Right cardiac atrium (tissue), 5 donors: ENCODE data around the gene SLC6A6. TPM values are rescaled to one million over a fixed set of nuclear protein-coding genes. Genes with fewer than 3 reads are reported as not detected.

Source experiments
- ATAC-seq, 2 donors: fragments of 200-7000 bp; cut with Tn5 transposase; one replicate each; pipeline versions ENCODE4 v1.8.0 to v1.9.1; 2020; ENCODE audit warnings: moderate library complexity in 2 of 2, mild to moderate bottlenecking in 1 of 2
- DNase-seq, 3 donors: peaks; one replicate each; pipeline ENCODE4 v3.0.0-alpha.2; 2020
- H3K27ac ChIP-seq: one replicate; pipeline ENCODE4 v1.5.1; 2013; ENCODE audit warnings: mild to moderate bottlenecking, low read length, control low read depth, moderate library complexity
- H3K27me3 ChIP-seq: one replicate; pipeline ENCODE4 v1.6.1; 2013; ENCODE audit not compliant: control insufficient read depth, insufficient read depth
- H3K4me1 ChIP-seq: one replicate; pipeline ENCODE4 v1.6.1; 2013; ENCODE audit warnings: low read length; ENCODE audit not compliant: control insufficient read depth, insufficient read depth
- H3K4me3 ChIP-seq: one replicate; pipeline ENCODE4 v1.5.1; 2013; ENCODE audit warnings: low read length, control low read depth
- H3K9me3 ChIP-seq: one replicate; pipeline ENCODE4 v1.6.1; 2013; ENCODE audit warnings: low read length; ENCODE audit not compliant: control insufficient read depth
- WGBS: extraction: QIAGEN DNeasy Blood & Tissue Kit; methylation state at CpG from one replicate; pipeline ENCODE4 v1.1.7; 2013; 5-methylcytosine and 5-hydroxymethylcytosine counted together
- intact Hi-C, 4 donors: fragments of 100-400 bp; cut with DNase I; formaldehyde crosslinking; loops; one replicate each; pipeline versions ENCODE4 v1.11.0 to v1.14.0; 2022 to 2023
- polyA plus RNA-seq: library from polyadenylated mRNA; stranded (reverse); fragments of 200-250 nt; gene quantifications from one replicate; pipeline ENCODE4 v1.2.3, GENCODE V29; 2013
- total RNA-seq, 4 donors: library from RNA; stranded (reverse); fragmentation: NEBNext Ultra II Directional; extraction: Animal tissue kit (Norgen Biotek cat#: 25700); gene quantifications; one replicate each; pipeline ENCODE4 v1.2.1, GENCODE V29; 2021
- donor health status: healthy with polysubstance abuse.
- donor health status: DM: no; HTN: yes; CAD: no.
- donor health status: DM: no; HTN: no; CAD: no.
- donor health status: DM: no; HTN: yes; CAD: no; lungs with severe emphysema.
- donor health status: DM: yes; HTN: yes; CAD: no.

The SLC6A6 gene
- total and polyA plus RNA-seq, 5 donors = 21.3 to 106 (median 31.6) TPM

DNA sequence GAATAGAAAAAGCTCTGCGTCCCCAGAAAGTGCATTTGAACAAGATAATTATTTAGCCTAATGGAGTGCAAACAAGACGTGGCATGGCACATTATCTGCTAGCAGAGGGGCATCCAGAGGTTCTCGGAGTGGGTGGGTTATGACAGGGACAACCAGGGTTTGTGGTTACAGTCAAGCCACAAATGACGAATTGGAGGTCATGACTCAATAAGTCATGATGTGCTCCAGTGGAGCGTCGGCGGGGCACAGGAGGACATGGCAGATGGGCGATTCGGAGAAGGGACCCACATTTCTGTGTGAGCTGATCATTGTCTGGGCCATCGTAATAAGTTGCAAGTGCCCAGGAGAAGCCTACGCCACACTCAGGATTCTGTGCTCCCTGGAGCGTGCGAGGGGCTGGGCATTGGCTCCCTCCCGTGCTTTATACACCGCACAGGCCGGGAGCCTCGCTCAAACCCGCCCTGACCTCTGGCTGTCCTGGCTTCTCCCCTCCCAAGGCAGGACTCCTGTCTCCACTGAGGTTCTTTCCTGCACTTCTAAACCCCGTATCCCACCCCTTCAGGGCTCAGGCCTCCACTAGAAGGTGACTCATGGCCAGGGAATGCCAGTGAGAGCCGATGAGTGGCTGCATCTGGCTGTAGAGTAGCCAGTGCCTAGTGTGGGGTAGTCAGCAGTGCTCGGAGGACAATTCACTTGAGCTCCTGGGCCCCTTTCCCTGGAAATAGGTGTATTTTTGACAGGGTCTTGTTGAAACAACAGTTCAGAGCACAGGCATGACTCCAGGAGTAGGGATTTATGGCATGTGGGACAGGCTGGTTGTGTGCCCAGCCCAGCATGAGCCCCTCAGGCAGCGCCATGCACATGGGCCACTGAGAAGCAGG is 70.3 kb downstream of the SLC6A6 start:
- ATAC-seq (peak; percentile 14 to 29), DNase-seq (peak in 1 of 3 donors; percentile 49)
- 90% methylated on average over 22 of the region's 22 CpGs for WGBS
- intact Hi-C loops = loop anchor here in 1 of 4 donors (10.0 kb wide), 1 partner anchor 578 kb away; no protein-coding TSS in a partner anchor
- Histone ChIP-seq H3K4me1 (no peaks in the 10 kb centered on the region), H3K4me3 (no peak overlapping the region), H3K27ac (peak overlapping the region; percentile 53), H3K9me3 (no peaks in the 10 kb centered on the region), H3K27me3 (no peaks in the 10 kb centered on the region)

DNA sequence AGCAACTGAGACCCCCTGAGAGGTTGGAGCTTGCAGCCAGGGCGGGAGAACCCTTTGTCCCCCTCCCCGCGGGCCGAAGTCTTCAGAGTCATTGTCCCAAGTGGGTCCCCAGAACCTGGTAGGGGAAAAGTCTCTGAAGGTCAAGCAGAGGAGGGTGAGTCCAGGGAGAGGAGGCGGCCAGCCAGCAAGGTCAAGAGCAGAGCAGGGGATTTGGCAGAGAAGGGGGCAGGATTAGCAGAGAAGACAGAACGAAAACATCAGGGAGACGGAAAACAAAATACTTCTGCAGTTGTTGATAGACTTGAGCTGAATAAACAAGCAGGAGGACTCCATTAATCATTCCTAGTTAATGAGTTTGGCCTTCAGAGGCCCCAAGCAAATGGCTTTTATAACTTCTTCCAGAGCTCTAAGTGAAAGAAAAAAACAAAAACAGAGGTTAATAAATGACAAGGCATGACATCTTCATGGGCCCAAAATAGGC is 71.0 kb downstream of the SLC6A6 start:
- no peaks in the 10 kb centered on the region for H3K4me1 ChIP-seq
- H3K27ac ChIP-seq = peak overlapping the region; percentile 53
- no peaks in the 10 kb centered on the region for H3K27me3 ChIP-seq
- H3K9me3 ChIP-seq = no peaks in the 10 kb centered on the region
- H3K4me3 ChIP-seq = no peak overlapping the region
- no peak for DNase-seq
- ATAC-seq = no peak
- intact Hi-C loops = loop anchor here in 1 of 4 donors (10.0 kb wide), 1 partner anchor 579 kb away; no protein-coding TSS in a partner anchor
- 89% methylated on average over 7 of the region's 7 CpGs for WGBS

GRCh38 chr3:14474363-14475081 is 72.1 kb downstream of the SLC6A6 start:
- Histone ChIP-seq H3K9me3 (no peaks in the 10 kb centered on the region), H3K4me3 (no peak overlapping the region), H3K4me1 (no peaks in the 10 kb centered on the region), H3K27ac (no peak overlapping the region), H3K27me3 (no peaks in the 10 kb centered on the region)
- DNase-seq (peak in 1 of 3 donors; percentile 20), ATAC-seq (no peak)
- intact Hi-C loops = loop anchor here in 1 of 4 donors (10.0 kb wide), 1 partner anchor 580 kb away; no protein-coding TSS in a partner anchor
- WGBS = 98% methylated on average over 13 of the region's 13 CpGs

GRCh38 chr3:14475621-14476020 is 73.2 kb downstream of the SLC6A6 start:
- H3K9me3 ChIP-seq = no peaks in the 10 kb centered on the region
- ATAC-seq (no peak), DNase-seq (no peak)
- WGBS = 72% methylated on average over 7 of the region's 7 CpGs
- H3K4me3 ChIP-seq = no peak overlapping the region
- H3K4me1 ChIP-seq = peaks cover 4% of the 10 kb centered on the region
- intact Hi-C loops = loop anchor here in 1 of 4 donors (10.0 kb wide), 1 partner anchor 581 kb away; no protein-coding TSS in a partner anchor
- no peak overlapping the region for H3K27ac ChIP-seq
- no peaks in the 10 kb centered on the region for H3K27me3 ChIP-seq

DNA sequence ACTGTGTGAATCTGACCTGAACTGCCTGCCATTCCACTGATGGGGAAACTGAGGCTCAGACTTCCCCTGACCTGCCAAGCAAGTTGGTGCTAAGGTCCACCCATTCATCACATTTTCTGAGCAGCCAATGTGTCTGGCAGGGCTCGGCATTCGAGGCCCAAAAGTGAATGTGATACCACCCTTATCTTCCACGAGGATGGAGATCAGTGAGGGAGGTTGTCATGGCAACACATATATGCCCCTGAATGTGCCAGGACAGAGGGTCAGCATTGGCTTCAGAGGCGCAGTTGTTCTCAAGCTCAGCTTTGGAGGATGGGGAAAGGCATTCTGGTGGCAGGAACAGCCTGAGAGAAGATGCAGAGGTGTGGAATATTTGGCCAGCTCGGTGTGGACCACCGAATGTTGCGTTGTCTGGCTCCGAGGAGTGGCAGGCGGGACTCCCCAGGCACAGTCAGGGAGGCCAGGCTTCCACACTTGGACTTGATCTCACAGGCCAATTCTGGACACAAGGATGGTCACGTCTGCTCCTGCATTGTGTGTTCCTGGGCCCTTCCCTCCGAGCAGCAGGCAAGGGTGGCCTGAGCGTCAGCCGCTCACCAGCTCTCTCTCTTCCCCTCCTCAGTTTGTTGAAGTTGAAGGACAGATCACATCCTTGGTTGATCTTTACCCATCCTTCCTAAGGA is 74.3 kb downstream of the SLC6A6 start:
- H3K4me1 ChIP-seq = peaks cover 4% of the 10 kb centered on the region
- intact Hi-C loops = loop anchor here in 1 of 4 donors (10.0 kb wide), 1 partner anchor 582 kb away; no protein-coding TSS in a partner anchor

DNA sequence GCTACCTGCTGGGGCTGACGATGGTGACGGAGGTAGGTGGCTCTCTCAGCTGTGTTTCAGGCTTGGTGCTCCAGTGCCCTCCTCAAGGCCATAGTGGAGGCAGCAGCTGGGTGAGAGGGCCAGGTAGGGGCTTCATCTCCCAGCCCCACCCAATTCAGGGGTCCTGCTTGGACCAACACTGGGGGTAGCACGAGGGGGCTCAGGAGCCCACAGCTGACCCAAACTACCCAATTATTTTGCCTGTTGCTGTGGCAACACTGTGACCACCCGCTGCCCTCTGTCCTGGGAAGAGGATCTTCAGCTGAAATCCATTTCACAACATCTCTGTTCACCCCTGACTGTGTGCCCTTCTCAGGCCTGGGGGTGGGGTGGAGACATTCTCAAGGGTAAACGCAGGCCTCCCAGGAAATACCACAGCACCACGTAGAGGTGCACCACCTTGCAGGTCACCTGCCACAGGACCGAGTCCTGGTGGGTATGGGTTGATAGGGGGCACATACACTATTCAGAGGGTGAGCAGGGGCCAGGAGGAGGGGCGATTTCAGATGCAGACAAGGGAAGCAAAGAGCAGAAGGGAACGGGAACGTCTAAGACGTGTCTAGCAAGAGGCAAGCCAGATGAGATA is 75.0 kb downstream of the SLC6A6 start:
- peaks cover 6% of the 10 kb centered on the region for H3K4me1 ChIP-seq
- ATAC-seq = no peak
- no peaks in the 10 kb centered on the region for H3K9me3 ChIP-seq
- intact Hi-C loops = loop anchor here in 1 of 4 donors (10.0 kb wide), 1 partner anchor 583 kb away; no protein-coding TSS in a partner anchor
- peak in 1 of 3 donors; percentile 14 for DNase-seq
- H3K27me3 ChIP-seq = no peaks in the 10 kb centered on the region
- no peak overlapping the region for H3K4me3 ChIP-seq
- no peak overlapping the region for H3K27ac ChIP-seq
- 91% methylated on average over 11 of the region's 11 CpGs for WGBS

More for the DNA sequence above, 74.3 kb downstream of the SLC6A6 start:
- DNase-seq (no peak), ATAC-seq (no peak)
- Histone ChIP-seq H3K27ac (no peak overlapping the region), H3K4me3 (no peak overlapping the region), H3K27me3 (no peaks in the 10 kb centered on the region), H3K9me3 (no peaks in the 10 kb centered on the region)
- WGBS = 92% methylated on average over 13 of the region's 13 CpGs

- Histone ChIP-seq H3K27ac (no peak overlapping the region), H3K4me3 (no peak overlapping the region), H3K9me3 (no peaks in the 10 kb centered on the region), H3K27me3 (no peaks in the 10 kb centered on the region), H3K4me1 (peaks cover 6% of the 10 kb centered on the region)
- ATAC-seq = no peak
- intact Hi-C loops = loop anchor here in 1 of 4 donors (10.0 kb wide), 1 partner anchor 584 kb away; no protein-coding TSS in a partner anchor
- 76% methylated on average over 8 of the region's 8 CpGs for WGBS
- DNase-seq = peak in 1 of 3 donors; percentile 13
Observed at GRCh38 chr3:14478956-14479550, 76.6 kb downstream of the SLC6A6 start.

DNA sequence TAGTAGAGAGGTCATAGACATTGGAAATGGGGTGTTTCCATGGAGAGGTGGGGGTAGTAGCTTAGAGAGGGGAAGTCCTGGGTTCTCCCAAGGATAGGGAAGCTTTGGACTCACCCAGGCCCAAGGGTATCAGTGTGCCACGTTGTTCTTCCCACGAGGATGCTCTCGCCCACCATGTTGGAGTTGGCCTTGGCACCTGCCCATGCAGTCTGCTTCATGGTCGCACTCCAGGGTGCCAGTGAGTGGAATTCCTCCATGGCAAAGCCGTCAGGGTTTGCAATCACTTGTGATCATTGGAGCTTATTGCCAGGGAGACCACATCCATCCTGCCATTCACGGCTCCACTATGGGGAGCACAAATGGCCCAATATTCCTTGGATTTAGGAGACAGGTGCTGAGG is 77.2 kb downstream of the SLC6A6 start:
- Histone ChIP-seq H3K27ac (peak overlapping the region; percentile 0), H3K9me3 (no peaks in the 10 kb centered on the region), H3K27me3 (no peaks in the 10 kb centered on the region), H3K4me1 (peaks cover 6% of the 10 kb centered on the region), H3K4me3 (no peak overlapping the region)
- no peak for ATAC-seq
- no peak for DNase-seq
- 94% methylated on average over 6 of the region's 6 CpGs for WGBS
- intact Hi-C loops = loop anchor here in 1 of 4 donors (10.0 kb wide), 1 partner anchor 585 kb away; no protein-coding TSS in a partner anchor

GRCh38 chr3:14480207-14481017 is 78.0 kb downstream of the SLC6A6 start:
- no peaks in the 10 kb centered on the region for H3K27me3 ChIP-seq
- H3K27ac ChIP-seq = no peak overlapping the region
- ATAC-seq = peak; percentile 70 to 83
- H3K4me3 ChIP-seq = no peak overlapping the region
- peaks cover 6% of the 10 kb centered on the region for H3K4me1 ChIP-seq
- intact Hi-C loops = no loop called here
- 56% methylated on average over 8 of the region's 8 CpGs for WGBS
- no peaks in the 10 kb centered on the region for H3K9me3 ChIP-seq
- DNase-seq = peak in 2 of 3 donors; percentile 70 to 84
